ENCODE results near the gene DNAJC13.

Gene DNAJC13

DNA sequence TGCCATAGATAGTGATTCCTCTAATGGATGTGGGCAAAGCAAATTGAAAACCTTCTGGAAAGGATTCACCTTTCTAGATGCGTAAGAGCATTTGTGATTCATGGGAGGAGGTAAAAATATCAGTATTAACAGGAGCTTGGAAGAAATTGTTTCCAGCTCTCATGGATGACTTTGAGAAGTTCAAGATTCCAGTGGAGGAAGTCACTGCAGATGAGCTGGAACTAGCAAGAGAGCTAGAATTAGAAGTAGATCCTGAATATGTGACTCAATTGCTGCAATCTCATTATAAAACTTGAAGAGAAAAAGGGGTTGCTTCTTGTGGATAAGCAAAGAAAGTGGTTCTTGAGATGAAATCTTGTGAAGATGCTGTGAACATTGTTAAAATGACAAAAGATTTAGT lies 91.8 kb downstream of the DNAJC13 start:
- Histone ChIP-seq H3K4me3 (ENCODE audit: low read depth in 1 of 2, low read length in 2 of 2) (no peak overlapping the region), H3K36me3 (ENCODE audit: control insufficient read depth in 1 of 2, insufficient read depth in 2 of 2, low read length in 2 of 2) (peaks cover 24 to 46% of the 10 kb centered on the region in 2 donors), H3K27ac (ENCODE audit: low read depth, low read length) (no peak overlapping the region), H3K4me1 (ENCODE audit: control insufficient read depth in 1 of 2, insufficient read depth in 2 of 2, low read length in 2 of 2) (peaks cover 0 to 7% of the 10 kb centered on the region in 2 donors), H3K9ac (ENCODE audit: low read depth in 1 of 2, low read length in 2 of 2) (no peak overlapping the region), H3K9me3 (ENCODE audit: control insufficient read depth in 1 of 2, low read length in 2 of 2) (no peaks in the 10 kb centered on the region), H3K27me3 (ENCODE audit: control insufficient read depth in 1 of 2, insufficient read depth in 2 of 2, low read length in 2 of 2) (no peaks in the 10 kb centered on the region)

DNA sequence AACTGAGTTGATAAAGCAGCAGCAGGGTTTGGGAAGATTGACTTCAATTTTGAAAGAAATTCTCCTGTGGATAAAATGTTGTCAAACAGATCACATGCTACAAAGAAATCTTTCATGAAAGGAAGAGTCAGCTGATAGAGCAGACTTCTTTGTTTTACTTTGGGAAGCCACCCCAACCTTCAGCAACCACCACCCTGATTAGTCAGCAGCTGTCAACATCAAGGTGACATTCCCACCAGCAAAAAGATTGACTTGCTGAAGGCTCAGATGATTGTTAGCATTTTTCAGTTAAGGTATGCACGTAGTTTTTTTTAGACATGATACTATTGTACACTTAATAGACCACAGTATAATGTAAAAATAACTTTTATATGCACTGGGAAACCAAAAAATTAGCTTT lies 92.2 kb downstream of the DNAJC13 start:
- no peak overlapping the region for H3K27ac ChIP-seq (ENCODE audit: low read depth, low read length)
- peaks cover 0 to 7% of the 10 kb centered on the region in 2 donors for H3K4me1 ChIP-seq (ENCODE audit: control insufficient read depth in 1 of 2, insufficient read depth in 2 of 2, low read length in 2 of 2)
- H3K9me3 ChIP-seq (ENCODE audit: control insufficient read depth in 1 of 2, low read length in 2 of 2): no peaks in the 10 kb centered on the region
- peaks cover 25 to 46% of the 10 kb centered on the region in 2 donors for H3K36me3 ChIP-seq (ENCODE audit: control insufficient read depth in 1 of 2, insufficient read depth in 2 of 2, low read length in 2 of 2)
- H3K4me3 ChIP-seq (ENCODE audit: low read depth in 1 of 2, low read length in 2 of 2): no peak overlapping the region
- no peaks in the 10 kb centered on the region for H3K27me3 ChIP-seq (ENCODE audit: control insufficient read depth in 1 of 2, insufficient read depth in 2 of 2, low read length in 2 of 2)
- H3K9ac ChIP-seq (ENCODE audit: low read depth in 1 of 2, low read length in 2 of 2): no peak overlapping the region

DNA sequence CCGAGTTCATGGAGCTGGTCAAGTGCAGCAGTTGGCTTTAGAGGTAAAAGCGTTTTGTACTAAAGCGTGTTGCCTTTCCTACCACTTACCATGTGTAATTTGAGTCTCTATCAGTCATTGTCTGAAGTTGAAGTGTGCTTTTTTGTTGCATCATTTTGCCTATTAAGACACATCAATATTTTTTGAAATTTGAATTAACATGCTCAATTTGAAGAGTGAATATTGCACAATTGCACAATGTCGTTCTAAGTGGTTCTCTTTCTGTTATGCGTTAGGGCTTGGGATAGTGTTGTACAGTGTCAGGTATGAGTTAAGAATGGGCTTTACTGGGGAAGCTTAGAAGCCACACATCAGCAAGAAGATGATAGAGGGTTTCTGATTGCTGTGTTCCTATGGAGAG lies 95.8 kb downstream of the DNAJC13 start:
- H3K9me3 ChIP-seq (ENCODE audit: control insufficient read depth in 1 of 2, low read length in 2 of 2): no peaks in the 10 kb centered on the region
- no peaks in the 10 kb centered on the region for H3K27me3 ChIP-seq (ENCODE audit: control insufficient read depth in 1 of 2, insufficient read depth in 2 of 2, low read length in 2 of 2)
- peaks cover 32 to 65% of the 10 kb centered on the region in 2 donors for H3K36me3 ChIP-seq (ENCODE audit: control insufficient read depth in 1 of 2, insufficient read depth in 2 of 2, low read length in 2 of 2)
- H3K4me1 ChIP-seq (ENCODE audit: control insufficient read depth in 1 of 2, insufficient read depth in 2 of 2, low read length in 2 of 2): peaks cover 0 to 5% of the 10 kb centered on the region in 2 donors
- H3K9ac ChIP-seq (ENCODE audit: low read depth in 1 of 2, low read length in 2 of 2): no peak overlapping the region
- no peak overlapping the region for H3K4me3 ChIP-seq (ENCODE audit: low read depth in 1 of 2, low read length in 2 of 2)
- no peak overlapping the region for H3K27ac ChIP-seq (ENCODE audit: low read depth, low read length)

GRCh38 chr3:132517311-132517710 lies 100.0 kb downstream of the DNAJC13 start:
- H3K9me3 ChIP-seq (ENCODE audit: control insufficient read depth in 1 of 2, low read length in 2 of 2): no peaks in the 10 kb centered on the region
- H3K36me3 ChIP-seq (ENCODE audit: control insufficient read depth in 1 of 2, insufficient read depth in 2 of 2, low read length in 2 of 2): peaks cover 34 to 67% of the 10 kb centered on the region in 2 donors

GRCh38 chr3:132519914-132520313 lies 102.6 kb downstream of the DNAJC13 start:
- H3K36me3 ChIP-seq (ENCODE audit: control insufficient read depth in 1 of 2, insufficient read depth in 2 of 2, low read length in 2 of 2): peaks cover 24 to 79% of the 10 kb centered on the region in 2 donors
- H3K9ac ChIP-seq (ENCODE audit: low read depth in 1 of 2, low read length in 2 of 2): no peak overlapping the region
- no peak overlapping the region for H3K27ac ChIP-seq (ENCODE audit: low read depth, low read length)
- no peaks in the 10 kb centered on the region for H3K9me3 ChIP-seq (ENCODE audit: control insufficient read depth in 1 of 2, low read length in 2 of 2)
- no peak overlapping the region for H3K4me3 ChIP-seq (ENCODE audit: low read depth in 1 of 2, low read length in 2 of 2)
- H3K27me3 ChIP-seq (ENCODE audit: control insufficient read depth in 1 of 2, insufficient read depth in 2 of 2, low read length in 2 of 2): no peaks in the 10 kb centered on the region
- no peaks in the 10 kb centered on the region for H3K4me1 ChIP-seq (ENCODE audit: control insufficient read depth in 1 of 2, insufficient read depth in 2 of 2, low read length in 2 of 2)

More at GRCh38 chr3:132517311-132517710, 100.0 kb downstream of the DNAJC13 start:
- no peak overlapping the region for H3K4me3 ChIP-seq (ENCODE audit: low read depth in 1 of 2, low read length in 2 of 2)
- H3K4me1 ChIP-seq (ENCODE audit: control insufficient read depth in 1 of 2, insufficient read depth in 2 of 2, low read length in 2 of 2): no peaks in the 10 kb centered on the region
- no peaks in the 10 kb centered on the region for H3K27me3 ChIP-seq (ENCODE audit: control insufficient read depth in 1 of 2, insufficient read depth in 2 of 2, low read length in 2 of 2)
- H3K9ac ChIP-seq (ENCODE audit: low read depth in 1 of 2, low read length in 2 of 2): no peak overlapping the region
- no peak overlapping the region for H3K27ac ChIP-seq (ENCODE audit: low read depth, low read length)

- Histone ChIP-seq H3K36me3 (ENCODE audit: control insufficient read depth in 1 of 2, insufficient read depth in 2 of 2, low read length in 2 of 2) (peaks cover 27 to 75% of the 10 kb centered on the region in 2 donors), H3K4me3 (ENCODE audit: low read depth in 1 of 2, low read length in 2 of 2) (no peak overlapping the region), H3K27me3 (ENCODE audit: control insufficient read depth in 1 of 2, insufficient read depth in 2 of 2, low read length in 2 of 2) (no peaks in the 10 kb centered on the region), H3K9ac (ENCODE audit: low read depth in 1 of 2, low read length in 2 of 2) (no peak overlapping the region), H3K27ac (ENCODE audit: low read depth, low read length) (no peak overlapping the region), H3K4me1 (ENCODE audit: control insufficient read depth in 1 of 2, insufficient read depth in 2 of 2, low read length in 2 of 2) (no peaks in the 10 kb centered on the region), H3K9me3 (ENCODE audit: control insufficient read depth in 1 of 2, low read length in 2 of 2) (no peaks in the 10 kb centered on the region)
These were observed 104.6 kb downstream of the DNAJC13 start for GRCh38 chr3:132521901-132522300.

DNA sequence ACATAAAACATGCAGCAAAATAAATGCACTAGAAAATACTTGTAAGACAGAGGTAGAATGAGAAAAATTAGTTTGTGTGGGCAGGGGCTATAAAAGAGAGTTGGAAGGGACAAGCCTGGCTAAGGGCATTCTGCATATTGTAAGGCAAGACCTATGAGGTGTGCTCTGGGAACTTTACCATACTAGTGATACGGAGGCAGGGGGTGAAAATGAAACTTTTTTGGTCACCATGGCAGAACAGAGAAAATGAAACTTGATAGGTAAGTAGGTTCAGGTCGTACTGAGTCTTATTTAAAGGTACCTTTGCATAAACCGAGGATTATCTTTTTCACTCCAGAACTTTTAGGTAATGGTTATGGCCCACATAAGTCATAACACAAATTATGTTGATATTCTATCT lies 105.1 kb downstream of the DNAJC13 start:
- Histone ChIP-seq H3K4me1 (ENCODE audit: control insufficient read depth in 1 of 2, insufficient read depth in 2 of 2, low read length in 2 of 2) (no peaks in the 10 kb centered on the region), H3K9me3 (ENCODE audit: control insufficient read depth in 1 of 2, low read length in 2 of 2) (no peaks in the 10 kb centered on the region), H3K27ac (ENCODE audit: low read depth, low read length) (no peak overlapping the region), H3K4me3 (ENCODE audit: low read depth in 1 of 2, low read length in 2 of 2) (no peak overlapping the region), H3K36me3 (ENCODE audit: control insufficient read depth in 1 of 2, insufficient read depth in 2 of 2, low read length in 2 of 2) (peaks cover 25 to 73% of the 10 kb centered on the region in 2 donors), H3K27me3 (ENCODE audit: control insufficient read depth in 1 of 2, insufficient read depth in 2 of 2, low read length in 2 of 2) (no peaks in the 10 kb centered on the region), H3K9ac (ENCODE audit: low read depth in 1 of 2, low read length in 2 of 2) (no peak overlapping the region)

GRCh38 chr3:132530624-132531023 lies 113.3 kb downstream of the DNAJC13 start:
- peaks cover 24 to 56% of the 10 kb centered on the region in 2 donors for H3K36me3 ChIP-seq (ENCODE audit: control insufficient read depth in 1 of 2, insufficient read depth in 2 of 2, low read length in 2 of 2)
- no peak overlapping the region for H3K27ac ChIP-seq (ENCODE audit: low read depth, low read length)
- H3K4me1 ChIP-seq (ENCODE audit: control insufficient read depth in 1 of 2, insufficient read depth in 2 of 2, low read length in 2 of 2): no peaks in the 10 kb centered on the region
- no peaks in the 10 kb centered on the region for H3K27me3 ChIP-seq (ENCODE audit: control insufficient read depth in 1 of 2, insufficient read depth in 2 of 2, low read length in 2 of 2)
- no peak overlapping the region for H3K4me3 ChIP-seq (ENCODE audit: low read depth in 1 of 2, low read length in 2 of 2)
- no peaks in the 10 kb centered on the region for H3K9me3 ChIP-seq (ENCODE audit: control insufficient read depth in 1 of 2, low read length in 2 of 2)
- no peak overlapping the region for H3K9ac ChIP-seq (ENCODE audit: low read depth in 1 of 2, low read length in 2 of 2)

GRCh38 chr3:132535575-132536441 lies 118.5 kb downstream of the DNAJC13 start:
- H3K9ac ChIP-seq (ENCODE audit: low read depth in 1 of 2, low read length in 2 of 2): no peak overlapping the region
- H3K27me3 ChIP-seq (ENCODE audit: control insufficient read depth in 1 of 2, insufficient read depth in 2 of 2, low read length in 2 of 2): no peaks in the 10 kb centered on the region
- no peak overlapping the region for H3K27ac ChIP-seq (ENCODE audit: low read depth, low read length)
- no peak overlapping the region for H3K4me3 ChIP-seq (ENCODE audit: low read depth in 1 of 2, low read length in 2 of 2)
- peaks cover 8 to 37% of the 10 kb centered on the region in 2 donors for H3K36me3 ChIP-seq (ENCODE audit: control insufficient read depth in 1 of 2, insufficient read depth in 2 of 2, low read length in 2 of 2)
- H3K4me1 ChIP-seq (ENCODE audit: control insufficient read depth in 1 of 2, insufficient read depth in 2 of 2, low read length in 2 of 2): peaks cover 0 to 4% of the 10 kb centered on the region in 2 donors
- no peaks in the 10 kb centered on the region for H3K9me3 ChIP-seq (ENCODE audit: control insufficient read depth in 1 of 2, low read length in 2 of 2)

DNA sequence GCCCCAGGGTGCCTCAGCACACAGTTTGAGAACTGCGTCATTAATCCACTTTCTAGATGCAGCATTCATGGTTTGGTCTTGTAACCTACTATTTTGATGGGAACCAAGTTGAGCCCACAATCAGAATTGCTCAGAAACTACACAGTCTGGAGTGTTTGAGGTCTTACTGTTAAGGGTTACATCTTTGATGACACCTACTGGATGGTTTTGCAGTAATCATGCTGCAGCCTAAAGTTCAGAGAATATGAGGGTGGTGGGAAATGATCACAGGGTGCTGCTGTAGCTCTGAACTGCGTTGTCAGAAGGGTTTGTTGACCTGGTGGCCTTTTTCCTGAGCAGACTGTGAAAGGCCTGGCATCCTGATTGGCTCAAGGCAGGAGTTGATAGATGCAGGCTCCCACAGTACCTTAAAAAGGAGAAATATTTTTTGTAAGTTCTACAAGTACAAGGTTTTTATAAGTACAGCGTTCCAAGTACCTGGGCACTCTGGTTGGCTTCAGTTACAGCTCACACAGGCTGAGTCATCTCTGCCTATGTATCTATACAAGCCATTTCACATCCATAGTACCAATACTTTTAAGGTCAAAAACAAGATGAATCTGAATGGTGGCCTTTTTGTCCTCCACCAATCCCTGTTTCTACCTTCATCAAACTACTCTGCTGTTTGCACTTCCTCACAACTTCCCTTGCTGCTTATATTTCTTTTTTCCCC lies 119.3 kb downstream of the DNAJC13 start:
- H3K36me3 ChIP-seq (ENCODE audit: control insufficient read depth in 1 of 2, insufficient read depth in 2 of 2, low read length in 2 of 2): peaks cover 3 to 39% of the 10 kb centered on the region in 2 donors
- no peak overlapping the region for H3K27ac ChIP-seq (ENCODE audit: low read depth, low read length)
- peaks cover 0 to 4% of the 10 kb centered on the region in 2 donors for H3K4me1 ChIP-seq (ENCODE audit: control insufficient read depth in 1 of 2, insufficient read depth in 2 of 2, low read length in 2 of 2)
- H3K9ac ChIP-seq (ENCODE audit: low read depth in 1 of 2, low read length in 2 of 2): no peak overlapping the region
- H3K27me3 ChIP-seq (ENCODE audit: control insufficient read depth in 1 of 2, insufficient read depth in 2 of 2, low read length in 2 of 2): no peaks in the 10 kb centered on the region
- H3K9me3 ChIP-seq (ENCODE audit: control insufficient read depth in 1 of 2, low read length in 2 of 2): no peaks in the 10 kb centered on the region
- H3K4me3 ChIP-seq (ENCODE audit: low read depth in 1 of 2, low read length in 2 of 2): no peak overlapping the region
